PC-9 (cell line): ENCODE data around the gene RUNDC3A.

Experiments used
- EZH2 ChIP-seq: fragments of 200-600 bp; sonication (generic); IDR thresholded peaks from 2 replicates; pipeline ENCODE4 v1.8.0; 2017; ENCODE audit warnings: antibody characterized with exemption, low read depth
- TF ChIP-seq, protein P1 (sequence below): fragments of 200-600 bp; sonication (generic); conservative IDR thresholded peaks from 2 replicates; pipeline ENCODE4 v1.6.1; 2017; ENCODE audit warnings: mixed run types, antibody characterized with exemption, mild to moderate bottlenecking, moderate library complexity

DNA sequence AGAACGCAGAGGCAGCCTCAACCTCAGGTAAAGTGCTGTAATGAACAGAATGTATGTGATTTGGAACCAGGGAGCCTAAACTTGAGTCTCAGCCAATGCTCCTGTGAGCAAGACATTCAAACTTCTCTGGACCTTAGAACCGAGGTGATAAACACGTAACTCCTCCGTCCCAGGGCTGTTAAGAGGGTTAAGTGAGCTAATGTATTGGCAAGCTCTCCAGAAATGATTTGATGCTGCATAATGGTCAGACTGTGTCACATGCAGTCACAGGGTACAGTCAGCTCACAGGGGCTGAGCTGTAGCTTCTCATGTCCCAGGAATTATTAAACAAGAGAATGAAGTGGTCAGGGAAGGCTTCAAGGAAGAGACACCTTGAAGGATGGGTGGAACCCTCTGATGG, 30.4 kb upstream of the RUNDC3A start:
- TF ChIP-seq, protein P1, sequence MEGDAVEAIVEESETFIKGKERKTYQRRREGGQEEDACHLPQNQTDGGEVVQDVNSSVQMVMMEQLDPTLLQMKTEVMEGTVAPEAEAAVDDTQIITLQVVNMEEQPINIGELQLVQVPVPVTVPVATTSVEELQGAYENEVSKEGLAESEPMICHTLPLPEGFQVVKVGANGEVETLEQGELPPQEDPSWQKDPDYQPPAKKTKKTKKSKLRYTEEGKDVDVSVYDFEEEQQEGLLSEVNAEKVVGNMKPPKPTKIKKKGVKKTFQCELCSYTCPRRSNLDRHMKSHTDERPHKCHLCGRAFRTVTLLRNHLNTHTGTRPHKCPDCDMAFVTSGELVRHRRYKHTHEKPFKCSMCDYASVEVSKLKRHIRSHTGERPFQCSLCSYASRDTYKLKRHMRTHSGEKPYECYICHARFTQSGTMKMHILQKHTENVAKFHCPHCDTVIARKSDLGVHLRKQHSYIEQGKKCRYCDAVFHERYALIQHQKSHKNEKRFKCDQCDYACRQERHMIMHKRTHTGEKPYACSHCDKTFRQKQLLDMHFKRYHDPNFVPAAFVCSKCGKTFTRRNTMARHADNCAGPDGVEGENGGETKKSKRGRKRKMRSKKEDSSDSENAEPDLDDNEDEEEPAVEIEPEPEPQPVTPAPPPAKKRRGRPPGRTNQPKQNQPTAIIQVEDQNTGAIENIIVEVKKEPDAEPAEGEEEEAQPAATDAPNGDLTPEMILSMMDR = no peak
- no peak for TF ChIP-seq EZH2
